GM23338 (cell line): ENCODE measurements around the gene NCOA7. TPM values are rescaled to one million over a fixed set of nuclear protein-coding genes. Genes with fewer than 3 reads are reported as not detected.

Source experiments
- ATAC-seq: fragments of 200-7000 bp; cut with Tn5 transposase; 3 replicates; pipeline ENCODE4 v1.9.1; 2020
- DNase-seq: peaks from one replicate; pipeline ENCODE4 v3.0.0-alpha.2; 2015; ENCODE audit warnings: low spot score
- H2AFZ ChIP-seq: fragments of 200-600 bp; sonication (generic); 2 replicates; pipeline ENCODE4 v1.8.0; 2016; ENCODE audit warnings: antibody characterized with exemption, mild to moderate bottlenecking, moderate library complexity
- H3F3A ChIP-seq: fragments of 200-600 bp; sonication (generic); replicated peaks from 2 replicates; pipeline ENCODE4 v1.8.0; 2017; ENCODE audit warnings: antibody characterized with exemption, mixed run types, low read depth
- H3K27ac ChIP-seq: fragments of 200-600 bp; sonication (generic); 2 replicates; pipeline ENCODE4 v1.6.1; 2016; ENCODE audit warnings: low read depth
- H3K27me3 ChIP-seq: fragments of 200-600 bp; sonication (generic); 2 replicates; pipeline ENCODE4 v1.8.0; 2016; ENCODE audit warnings: mild to moderate bottlenecking, mixed run types, moderate library complexity; ENCODE audit not compliant: insufficient read depth
- H3K36me3 ChIP-seq: fragments of 200-600 bp; sonication (generic); 2 replicates; pipeline ENCODE4 v1.8.0; 2016; ENCODE audit warnings: mild to moderate bottlenecking; ENCODE audit not compliant: insufficient read depth
- H3K4me1 ChIP-seq: fragments of 200-600 bp; sonication (generic); 2 replicates; pipeline ENCODE4 v1.8.0; 2016; ENCODE audit warnings: mild to moderate bottlenecking, moderate library complexity; ENCODE audit not compliant: insufficient read depth
- H3K4me2 ChIP-seq: fragments of 200-600 bp; sonication (generic); 2 replicates; pipeline ENCODE4 v1.7.1; 2017; ENCODE audit warnings: mixed run types
- H3K4me3 ChIP-seq: fragments of 200-600 bp; sonication (generic); 2 replicates; pipeline ENCODE4 v1.6.1; 2016; ENCODE audit warnings: mixed run types
- H3K79me2 ChIP-seq: fragments of 200-600 bp; sonication (generic); replicated peaks from 2 replicates; pipeline ENCODE4 v1.8.0; 2017; ENCODE audit warnings: mild to moderate bottlenecking; ENCODE audit not compliant: insufficient read depth
- H3K9me2 ChIP-seq: fragments of 200-600 bp; sonication (generic); 2 replicates; pipeline ENCODE4 v1.8.0; 2017; ENCODE audit not compliant: insufficient read depth
- H4K20me1 ChIP-seq: fragments of 200-600 bp; sonication (generic); replicated peaks from 2 replicates; pipeline ENCODE4 v1.8.0; 2017; ENCODE audit warnings: mild to moderate bottlenecking; ENCODE audit not compliant: insufficient read depth
- H3K27ac Mint-ChIP-seq: 2 replicates; pipeline ENCODE4 v1.8.0; 2020; ENCODE audit warnings: inconsistent platforms, mild to moderate bottlenecking, moderate library complexity, mixed read lengths
- H3K27me3 Mint-ChIP-seq: 3 replicates; pipeline ENCODE4 v1.8.0; 2022; ENCODE audit warnings: low read depth, mild to moderate bottlenecking, moderate library complexity, mixed read lengths, inconsistent platforms; ENCODE audit not compliant: insufficient read depth, poor library complexity
- H3K36me3 Mint-ChIP-seq: 3 replicates; pipeline ENCODE4 v1.8.0; 2021; ENCODE audit warnings: low read depth, mild to moderate bottlenecking, inconsistent platforms, moderate library complexity, mixed read lengths
- H3K4me1 Mint-ChIP-seq: 3 replicates; pipeline ENCODE4 v1.8.0; 2020; ENCODE audit warnings: mild to moderate bottlenecking, inconsistent platforms, mixed read lengths
- H3K4me3 Mint-ChIP-seq: 3 replicates; pipeline ENCODE4 v1.8.0; 2021; ENCODE audit warnings: moderate library complexity, mild to moderate bottlenecking, inconsistent platforms, mixed read lengths
- H3K9me3 Mint-ChIP-seq: 3 replicates; pipeline ENCODE4 v1.8.0; 2020; ENCODE audit warnings: moderate library complexity, mild to moderate bottlenecking, inconsistent platforms, mixed read lengths
- CREB1 ChIP-seq: fragments of 250-450 bp; sonication (Bioruptor Pico); IDR thresholded peaks from 2 replicates; pipeline ENCODE4 v1.5.0; 2020; ENCODE audit warnings: low read depth, mild to moderate bottlenecking, moderate library complexity
- CTCF ChIP-seq, 2 experiments: fragments of 200-600 bp in 1 of 2; sonication (generic) in 1 of 2; conservative IDR thresholded peaks; 2 replicates each; pipeline versions ENCODE4 v1.5.1 to v1.6.1; 2016 to 2017; ENCODE audit warnings: antibody characterized with exemption in 2 of 2, low read depth in 2 of 2, mild to moderate bottlenecking in 2 of 2, moderate library complexity in 1 of 2
- EZH2phosphoT487 ChIP-seq: fragments of 200-600 bp; sonication (generic); IDR thresholded peaks from one replicate; pipeline ENCODE4 v1.8.1; 2018; ENCODE audit warnings: antibody characterized with exemption; ENCODE audit not compliant: unreplicated experiment
- NANOG ChIP-seq: IDR thresholded peaks from 2 replicates; pipeline ENCODE4 v1.6.1; 2016; ENCODE audit warnings: antibody characterized with exemption, borderline replicate concordance
- STAT1 ChIP-seq: IDR thresholded peaks from one replicate; pipeline ENCODE4 v1.6.1; 2016; ENCODE audit warnings: antibody characterized with exemption; ENCODE audit not compliant: unreplicated experiment
- ZNF114 ChIP-seq: fragments of 250-450 bp; sonication (Bioruptor Pico); IDR thresholded peaks from 2 replicates; pipeline ENCODE4 v1.5.0; 2020; ENCODE audit warnings: mild to moderate bottlenecking, moderate library complexity
- ZNF331 ChIP-seq: fragments of 250-450 bp; sonication (Bioruptor Pico); IDR thresholded peaks from 2 replicates; pipeline ENCODE4 v1.5.0; 2020; ENCODE audit warnings: low read depth, mild to moderate bottlenecking, moderate library complexity
- ZNF462 ChIP-seq: fragments of 250-450 bp; sonication (Bioruptor Pico); IDR thresholded peaks from 2 replicates; pipeline ENCODE4 v1.5.0; 2020; ENCODE audit warnings: mild to moderate bottlenecking, moderate library complexity
- polyA plus RNA-seq: library from polyadenylated mRNA; unstranded; fragments of >200 nt; fragmentation: Nextera tagmentation; extraction: Ambion mirVana; gene quantifications from 2 replicates; pipeline ENCODE4 v1.2.1, GENCODE V29; 2016
- total RNA-seq: library from RNA; depleted of rRNA; stranded (reverse); fragments of >200 nt; shearing (Covaris generic); gene quantifications from 2 replicates; pipeline ENCODE4 v1.2.3, GENCODE V29; 2014

NCOA7 gene
- total and polyA plus RNA-seq, 2 experiments from 2014 or later: 9.3 to 15.7 TPM

- H3K27ac ChIP-seq: no peak overlapping the region
- Mint-ChIP-seq H3K9me3 (no peaks in the 10 kb centered on the region), H3K27ac (no peak overlapping the region), H3K27me3 (no peaks in the 10 kb centered on the region), H3K4me3 (no peak overlapping the region), H3K4me1 (0 out of 3 replicates have a peak, but pooled peaks cover 2% of the 10 kb centered on the region), H3K36me3 (no peaks in the 10 kb centered on the region)
- peaks cover 10% of the 10 kb centered on the region for H3K4me1 ChIP-seq
- H3K9me2 ChIP-seq: no peaks in the 10 kb centered on the region
- no peaks in the 10 kb centered on the region for H3K79me2 ChIP-seq
- H2AFZ ChIP-seq: no peak overlapping the region
- no peaks in the 10 kb centered on the region for H4K20me1 ChIP-seq
- no peak for TF ChIP-seq NANOG
- no peak for TF ChIP-seq CREB1 (CRISPR knock-in tag)
- no peak for TF ChIP-seq CTCF (conservative IDR thresholded peaks at IDR 0.05; ENCODE audit: low read depth in 2 of 2)
- TF ChIP-seq ZNF114 (CRISPR knock-in tag): no peak
- no peak for TF ChIP-seq EZH2phosphoT487
- H3K4me3 ChIP-seq: no peak overlapping the region
- no peaks in the 10 kb centered on the region for H3K36me3 ChIP-seq
- H3F3A ChIP-seq: no peaks in the 10 kb centered on the region
- H3K27me3 ChIP-seq: no peaks in the 10 kb centered on the region
- DNase-seq (no peak), ATAC-seq (no peak)
- H3K4me2 ChIP-seq: no peak overlapping the region
These were observed 168.3 kb downstream of the NCOA7 start for GRCh38 chr6:125959041-125959440.

- ATAC-seq (no peak), DNase-seq (no peak)
- H3K4me1 ChIP-seq: peaks cover 10% of the 10 kb centered on the region
- no peaks in the 10 kb centered on the region for H3K27me3 ChIP-seq
- 0 out of 3 replicates have a peak, but pooled peaks cover under 1% of the 10 kb centered on the region for H3K4me1 Mint-ChIP-seq
- no peaks in the 10 kb centered on the region for H3F3A ChIP-seq
- H3K27me3 Mint-ChIP-seq: no peaks in the 10 kb centered on the region
- no peak overlapping the region for H3K4me2 ChIP-seq
- no peak overlapping the region for H3K27ac ChIP-seq
- H3K4me3 Mint-ChIP-seq: no peak overlapping the region
- H3K4me3 ChIP-seq: no peak overlapping the region
- H3K27ac Mint-ChIP-seq: no peak overlapping the region
- no peaks in the 10 kb centered on the region for H3K36me3 ChIP-seq
- H4K20me1 ChIP-seq: no peaks in the 10 kb centered on the region
- H3K9me3 Mint-ChIP-seq: no peaks in the 10 kb centered on the region
- no peaks in the 10 kb centered on the region for H3K79me2 ChIP-seq
- H2AFZ ChIP-seq: no peak overlapping the region
- no peaks in the 10 kb centered on the region for H3K9me2 ChIP-seq
- H3K36me3 Mint-ChIP-seq: no peaks in the 10 kb centered on the region
- TF ChIP-seq CREB1 (CRISPR knock-in tag): no peak
- no peak for TF ChIP-seq ZNF114 (CRISPR knock-in tag)
- no peak for TF ChIP-seq ZNF462 (CRISPR knock-in tag)
- TF ChIP-seq CTCF (conservative IDR thresholded peaks at IDR 0.05; ENCODE audit: low read depth in 2 of 2): no peak
- no peak for TF ChIP-seq STAT1
- TF ChIP-seq ZNF331: no peak
These were observed 170.4 kb downstream of the NCOA7 start for GRCh38 chr6:125961117-125961516.
